ENCODE results near the gene CTDSPL. TPM values are rescaled to one million over a fixed set of nuclear protein-coding genes. Genes with fewer than 3 reads are reported as not detected.

The CTDSPL gene
- total RNA-seq, 1 donor from 2014 or later, result 20.4 TPM

- H3K4me3 ChIP-seq (ENCODE audit: low read length in 3 of 3), result no peak overlapping the region
- no peaks in the 10 kb centered on the region for H3K27me3 ChIP-seq (ENCODE audit: control insufficient read depth in 3 of 3, insufficient read depth in 3 of 3, low read length in 3 of 3)
- H3K4me1 ChIP-seq (ENCODE audit: control insufficient read depth in 3 of 3, insufficient read depth in 3 of 3, low read length in 3 of 3), result peaks cover 25 to 31% (median 28%) of the 10 kb centered on the region in 3 donors
- no peaks in the 10 kb centered on the region for H3K36me3 ChIP-seq (ENCODE audit: control insufficient read depth in 3 of 3, insufficient read depth in 3 of 3, low read length in 3 of 3)
- H3K9me3 ChIP-seq (ENCODE audit: control insufficient read depth in 3 of 3, low read length in 3 of 3), result no peaks in the 10 kb centered on the region
- H3K27ac ChIP-seq (ENCODE audit: low read depth, low read length), result peak overlapping the region; percentile 46
- peak overlapping the region in 1 of 3 donors; percentile 10 for H3K9ac ChIP-seq (ENCODE audit: low read depth in 1 of 3, low read length in 3 of 3)
Observed at GRCh38 chr3:37906734-37907282, 45.1 kb downstream of the CTDSPL start.

GRCh38 chr3:37907371-37907770, 45.7 kb downstream of the CTDSPL start:
- Histone ChIP-seq H3K9me3 (ENCODE audit: control insufficient read depth in 3 of 3, low read length in 3 of 3) (no peaks in the 10 kb centered on the region), H3K27me3 (ENCODE audit: control insufficient read depth in 3 of 3, insufficient read depth in 3 of 3, low read length in 3 of 3) (no peaks in the 10 kb centered on the region), H3K36me3 (ENCODE audit: control insufficient read depth in 3 of 3, insufficient read depth in 3 of 3, low read length in 3 of 3) (no peaks in the 10 kb centered on the region), H3K9ac (ENCODE audit: low read depth in 1 of 3, low read length in 3 of 3) (no peak overlapping the region), H3K4me3 (ENCODE audit: low read length in 3 of 3) (no peak overlapping the region), H3K27ac (ENCODE audit: low read depth, low read length) (no peak overlapping the region), H3K4me1 (ENCODE audit: control insufficient read depth in 3 of 3, insufficient read depth in 3 of 3, low read length in 3 of 3) (peaks cover 23 to 31% (median 28%) of the 10 kb centered on the region in 3 donors)

GRCh38 chr3:37907906-37908305, 46.2 kb downstream of the CTDSPL start:
- no peaks in the 10 kb centered on the region for H3K36me3 ChIP-seq (ENCODE audit: control insufficient read depth in 3 of 3, insufficient read depth in 3 of 3, low read length in 3 of 3)
- no peak overlapping the region for H3K4me3 ChIP-seq (ENCODE audit: low read length in 3 of 3)
- H3K27me3 ChIP-seq (ENCODE audit: control insufficient read depth in 3 of 3, insufficient read depth in 3 of 3, low read length in 3 of 3), result no peaks in the 10 kb centered on the region
- no peak overlapping the region for H3K9ac ChIP-seq (ENCODE audit: low read depth in 1 of 3, low read length in 3 of 3)
- H3K4me1 ChIP-seq (ENCODE audit: control insufficient read depth in 3 of 3, insufficient read depth in 3 of 3, low read length in 3 of 3), result peaks cover 23 to 31% (median 28%) of the 10 kb centered on the region in 3 donors
- no peaks in the 10 kb centered on the region for H3K9me3 ChIP-seq (ENCODE audit: control insufficient read depth in 3 of 3, low read length in 3 of 3)
- no peak overlapping the region for H3K27ac ChIP-seq (ENCODE audit: low read depth, low read length)

DNA sequence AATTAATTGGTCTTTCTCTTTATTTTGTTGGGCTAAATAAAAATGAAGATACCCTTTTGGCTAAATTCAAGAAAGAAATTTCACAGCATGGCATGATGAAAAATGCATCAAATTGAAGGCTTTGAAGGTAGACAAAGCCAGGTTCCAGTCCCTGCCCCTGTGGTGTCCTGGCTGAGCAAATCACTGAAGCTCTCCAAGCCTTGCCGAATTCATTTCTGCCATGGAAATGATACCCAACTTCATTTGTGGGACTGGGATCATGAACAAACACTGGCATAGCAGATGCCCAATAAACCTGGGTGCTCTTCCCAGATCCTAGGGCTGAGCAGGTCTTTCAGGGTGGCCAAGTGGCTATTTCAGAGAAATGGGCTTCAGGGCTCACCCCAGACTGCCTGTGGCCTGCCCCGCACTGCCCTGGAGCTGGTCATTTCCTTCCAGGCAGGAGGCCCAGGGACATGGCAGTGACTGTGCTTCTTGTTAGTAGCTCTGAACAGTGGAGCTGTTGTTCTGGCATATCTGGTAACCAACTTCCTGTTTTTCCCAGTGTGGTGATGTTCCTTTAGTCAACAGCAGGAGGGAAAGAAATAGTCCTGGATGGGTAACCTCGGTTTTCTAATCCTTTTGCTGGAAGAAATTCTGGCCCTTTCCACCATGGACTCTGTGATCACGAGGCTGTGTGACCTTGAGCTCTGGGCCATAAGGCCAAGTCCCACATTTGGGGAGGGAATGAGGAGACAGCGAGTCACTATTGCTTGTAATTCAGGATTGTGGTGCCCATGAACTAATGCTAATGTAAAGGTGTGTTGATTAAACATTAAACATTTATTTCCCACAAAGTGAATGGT, 47.6 kb downstream of the CTDSPL start:
- Histone ChIP-seq H3K27ac (ENCODE audit: low read depth, low read length) (no peak overlapping the region), H3K36me3 (ENCODE audit: control insufficient read depth in 3 of 3, insufficient read depth in 3 of 3, low read length in 3 of 3) (no peaks in the 10 kb centered on the region), H3K4me1 (ENCODE audit: control insufficient read depth in 3 of 3, insufficient read depth in 3 of 3, low read length in 3 of 3) (peaks cover 23 to 27% (median 26%) of the 10 kb centered on the region in 3 donors), H3K4me3 (ENCODE audit: low read length in 3 of 3) (no peak overlapping the region), H3K27me3 (ENCODE audit: control insufficient read depth in 3 of 3, insufficient read depth in 3 of 3, low read length in 3 of 3) (no peaks in the 10 kb centered on the region), H3K9ac (ENCODE audit: low read depth in 1 of 3, low read length in 3 of 3) (no peak overlapping the region), H3K9me3 (ENCODE audit: control insufficient read depth in 3 of 3, low read length in 3 of 3) (no peaks in the 10 kb centered on the region)

GRCh38 chr3:37910671-37911400, 49.2 kb downstream of the CTDSPL start:
- H3K9ac ChIP-seq (ENCODE audit: low read depth in 1 of 3, low read length in 3 of 3), result no peak overlapping the region
- no peaks in the 10 kb centered on the region for H3K9me3 ChIP-seq (ENCODE audit: control insufficient read depth in 3 of 3, low read length in 3 of 3)
- no peaks in the 10 kb centered on the region for H3K36me3 ChIP-seq (ENCODE audit: control insufficient read depth in 3 of 3, insufficient read depth in 3 of 3, low read length in 3 of 3)
- peaks cover 13 to 17% (median 15%) of the 10 kb centered on the region in 3 donors for H3K4me1 ChIP-seq (ENCODE audit: control insufficient read depth in 3 of 3, insufficient read depth in 3 of 3, low read length in 3 of 3)
- H3K27ac ChIP-seq (ENCODE audit: low read depth, low read length), result no peak overlapping the region
- no peaks in the 10 kb centered on the region for H3K27me3 ChIP-seq (ENCODE audit: control insufficient read depth in 3 of 3, insufficient read depth in 3 of 3, low read length in 3 of 3)
- H3K4me3 ChIP-seq (ENCODE audit: low read length in 3 of 3), result no peak overlapping the region

DNA sequence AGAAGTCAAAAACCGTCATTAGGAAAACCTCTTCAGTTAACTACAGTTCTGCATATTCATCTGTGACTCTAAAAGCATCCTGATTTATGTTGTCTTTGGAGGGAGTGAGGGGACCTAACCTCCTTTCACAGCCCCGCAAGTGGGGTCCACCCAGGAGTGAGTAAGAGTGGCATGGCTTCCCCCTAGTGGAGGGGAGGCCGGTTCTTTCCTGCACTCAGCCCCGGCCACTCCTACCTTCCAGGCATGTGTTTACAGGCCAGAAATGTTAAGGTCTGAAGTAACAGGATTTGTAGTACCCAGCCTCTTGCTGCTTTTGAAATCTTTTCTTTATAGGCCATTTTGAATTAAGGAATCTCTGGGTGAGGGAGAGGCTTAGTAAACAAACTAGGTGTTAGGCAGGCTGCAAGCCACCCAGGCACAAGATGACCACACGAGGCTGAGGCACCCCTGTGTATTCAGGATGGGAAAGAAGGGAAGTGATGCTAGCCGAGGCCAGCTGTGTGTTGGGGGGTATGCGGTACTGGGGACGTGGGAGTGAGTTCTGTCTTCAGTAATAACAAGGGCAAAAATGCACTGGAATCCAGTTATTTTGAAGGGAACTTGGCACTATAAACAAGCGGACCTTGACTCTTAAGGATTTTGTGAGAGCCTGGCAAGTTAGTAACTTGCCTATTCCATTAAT, 50.5 kb downstream of the CTDSPL start:
- Histone ChIP-seq H3K4me3 (ENCODE audit: low read length in 3 of 3) (no peak overlapping the region), H3K9me3 (ENCODE audit: control insufficient read depth in 3 of 3, low read length in 3 of 3) (no peaks in the 10 kb centered on the region), H3K9ac (ENCODE audit: low read depth in 1 of 3, low read length in 3 of 3) (no peak overlapping the region), H3K4me1 (ENCODE audit: control insufficient read depth in 3 of 3, insufficient read depth in 3 of 3, low read length in 3 of 3) (peaks cover 0 to 4% (median 2%) of the 10 kb centered on the region in 3 donors), H3K27ac (ENCODE audit: low read depth, low read length) (no peak overlapping the region), H3K27me3 (ENCODE audit: control insufficient read depth in 3 of 3, insufficient read depth in 3 of 3, low read length in 3 of 3) (no peaks in the 10 kb centered on the region), H3K36me3 (ENCODE audit: control insufficient read depth in 3 of 3, insufficient read depth in 3 of 3, low read length in 3 of 3) (no peaks in the 10 kb centered on the region)

DNA sequence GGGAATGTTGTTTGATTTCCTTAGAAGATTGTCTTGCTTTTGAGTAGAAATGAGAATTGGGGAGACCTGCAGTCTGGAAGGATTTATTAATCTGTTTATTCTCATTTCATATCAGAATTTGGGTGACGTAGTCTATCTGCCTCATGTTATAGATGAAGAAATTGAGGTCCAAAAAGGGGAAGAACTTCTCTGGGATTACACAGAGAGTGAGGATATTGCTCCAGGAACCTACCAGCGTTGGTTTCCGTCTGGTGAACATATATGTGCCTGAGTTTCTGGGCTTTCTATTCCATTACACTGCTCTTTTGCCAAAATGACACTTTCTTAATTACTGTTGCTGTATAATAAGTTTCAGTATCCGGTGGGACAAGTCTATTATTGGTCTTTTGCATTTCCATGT, 51.8 kb downstream of the CTDSPL start:
- Histone ChIP-seq H3K27ac (ENCODE audit: low read depth, low read length) (no peak overlapping the region), H3K36me3 (ENCODE audit: control insufficient read depth in 3 of 3, insufficient read depth in 3 of 3, low read length in 3 of 3) (no peaks in the 10 kb centered on the region), H3K4me3 (ENCODE audit: low read length in 3 of 3) (no peak overlapping the region), H3K9me3 (ENCODE audit: control insufficient read depth in 3 of 3, low read length in 3 of 3) (no peaks in the 10 kb centered on the region), H3K4me1 (ENCODE audit: control insufficient read depth in 3 of 3, insufficient read depth in 3 of 3, low read length in 3 of 3) (peaks cover 0 to 4% (median 0%) of the 10 kb centered on the region in 3 donors), H3K9ac (ENCODE audit: low read depth in 1 of 3, low read length in 3 of 3) (no peak overlapping the region), H3K27me3 (ENCODE audit: control insufficient read depth in 3 of 3, insufficient read depth in 3 of 3, low read length in 3 of 3) (no peaks in the 10 kb centered on the region)

GRCh38 chr3:37916685-37917084, 55.0 kb downstream of the CTDSPL start:
- Histone ChIP-seq H3K4me1 (ENCODE audit: control insufficient read depth in 3 of 3, insufficient read depth in 3 of 3, low read length in 3 of 3) (peaks cover 0 to 9% (median 3%) of the 10 kb centered on the region in 3 donors), H3K27ac (ENCODE audit: low read depth, low read length) (no peak overlapping the region), H3K9me3 (ENCODE audit: control insufficient read depth in 3 of 3, low read length in 3 of 3) (no peaks in the 10 kb centered on the region), H3K36me3 (ENCODE audit: control insufficient read depth in 3 of 3, insufficient read depth in 3 of 3, low read length in 3 of 3) (no peaks in the 10 kb centered on the region), H3K4me3 (ENCODE audit: low read length in 3 of 3) (no peak overlapping the region), H3K27me3 (ENCODE audit: control insufficient read depth in 3 of 3, insufficient read depth in 3 of 3, low read length in 3 of 3) (no peaks in the 10 kb centered on the region), H3K9ac (ENCODE audit: low read depth in 1 of 3, low read length in 3 of 3) (no peak overlapping the region)

- Histone ChIP-seq H3K27ac (ENCODE audit: low read depth, low read length) (no peak overlapping the region), H3K27me3 (ENCODE audit: control insufficient read depth in 3 of 3, insufficient read depth in 3 of 3, low read length in 3 of 3) (no peaks in the 10 kb centered on the region), H3K36me3 (ENCODE audit: control insufficient read depth in 3 of 3, insufficient read depth in 3 of 3, low read length in 3 of 3) (no peaks in the 10 kb centered on the region), H3K9me3 (ENCODE audit: control insufficient read depth in 3 of 3, low read length in 3 of 3) (no peaks in the 10 kb centered on the region), H3K4me3 (ENCODE audit: low read length in 3 of 3) (no peak overlapping the region), H3K4me1 (ENCODE audit: control insufficient read depth in 3 of 3, insufficient read depth in 3 of 3, low read length in 3 of 3) (peaks cover 13 to 23% (median 14%) of the 10 kb centered on the region in 3 donors), H3K9ac (ENCODE audit: low read depth in 1 of 3, low read length in 3 of 3) (no peak overlapping the region)
Observed at GRCh38 chr3:37918627-37919026, 56.9 kb downstream of the CTDSPL start.
